Measurements from ENCODE around the gene MFSD12.

GRCh38 chr19:3606174-3606689, 48.8 kb upstream of the MFSD12 start:
- TF ChIP-seq CTCF (conservative IDR thresholded peaks at IDR 0.05; ENCODE audit: low read depth, low read length) (no peak), EZH2phosphoT487 (IDR thresholded peaks at IDR 0.05; ENCODE audit: borderline replicate concordance, low read length) (no peak), EZH2 (IDR thresholded peaks at IDR 0.05; ENCODE audit: low read length, unreplicated experiment) (no peak)

Data from PC-3 (cell line).